Spleen (tissue), 11 donors: Measurements from ENCODE around the gene ADAMTSL1. TPM values are rescaled to one million over a fixed set of nuclear protein-coding genes. Genes with fewer than 3 reads are reported as not detected.

ENCODE experiments used
- DNase-seq: peaks from one replicate; pipeline ENCODE4 v3.0.0-alpha.2; 2020
- H3K27ac ChIP-seq, 8 donors: fragments of 200-600 bp; sonication (generic) in 7 of 8; 1 replicate in 4 of 8; 2 replicates in 4 of 8; pipeline versions ENCODE4 v1.5.0 to v1.8.0; 2016 to 2021; ENCODE audit warnings: inconsistent platforms in 4 of 8, mild to moderate bottlenecking in 4 of 8, moderate library complexity in 1 of 8
- H3K27me3 ChIP-seq, 7 donors: fragments of 200-600 bp; sonication (generic) in 6 of 7; replicated peaks in 1 of 7; 1 replicate in 4 of 7; 2 replicates in 3 of 7; pipeline versions ENCODE4 v1.5.0 to v1.8.0; 2016 to 2021; ENCODE audit warnings: inconsistent platforms in 3 of 7, mild to moderate bottlenecking in 1 of 7
- H3K36me3 ChIP-seq, 6 donors: fragments of 200-600 bp; sonication (generic) in 5 of 6; 1 replicate in 4 of 6; 2 replicates in 2 of 6; pipeline versions ENCODE4 v1.5.0 to v1.8.0; 2016 to 2021; ENCODE audit warnings: inconsistent platforms in 2 of 6
- H3K4me1 ChIP-seq, 6 donors: fragments of 200-600 bp; sonication (generic) in 5 of 6; 1 replicate in 3 of 6; 2 replicates in 3 of 6; pipeline versions ENCODE4 v1.5.0 to v1.8.0; 2016 to 2021; ENCODE audit warnings: inconsistent platforms in 3 of 6
- H3K4me3 ChIP-seq, 8 donors: fragments of 200-600 bp; sonication (generic) in 7 of 8; 1 replicate in 4 of 8; 2 replicates in 4 of 8; pipeline versions ENCODE4 v1.5.0 to v1.8.0; 2016 to 2021; ENCODE audit warnings: inconsistent platforms in 4 of 8, mild to moderate bottlenecking in 4 of 8, moderate library complexity in 2 of 8
- H3K9me3 ChIP-seq, 8 donors: fragments of 200-600 bp; sonication (generic) in 7 of 8; 1 replicate in 4 of 8; 2 replicates in 4 of 8; pipeline versions ENCODE4 v1.5.0 to v1.8.0; 2016 to 2021; ENCODE audit warnings: inconsistent platforms in 4 of 8
- CTCF ChIP-seq, 11 experiments: fragments of 200-600 bp in 7 of 11; fragments of 450-650 bp in 4 of 11; sonication (generic) in 4 of 11; IDR thresholded peaks in 8 of 11; conservative IDR thresholded peaks in 3 of 11; 1 replicate in 7 of 11; 2 replicates in 4 of 11; pipeline versions ENCODE4 v1.4.0 to v1.8.0; 2016 to 2021; ENCODE audit warnings: antibody characterized with exemption in 11 of 11, inconsistent platforms in 4 of 11, mild to moderate bottlenecking in 1 of 11
- POLR2A ChIP-seq, 3 donors: fragments of 450-650 bp; IDR thresholded peaks; one replicate each; pipeline ENCODE4 v1.5.1; 2017; ENCODE audit warnings: antibody characterized with exemption in 3 of 3, mild to moderate bottlenecking in 1 of 3
- POLR2AphosphoS5 ChIP-seq, 3 donors: sonication (generic); formaldehyde crosslinking; IDR thresholded peaks; one replicate each; pipeline ENCODE4 v1.5.1; 2017; ENCODE audit warnings: antibody characterized with exemption in 3 of 3
- WGBS, 5 donors: extraction: QIAGEN DNeasy Blood & Tissue Kit in 3 of 5; methylation state at CpG; one replicate each; pipeline versions ENCODE4 v1.1.5 to v1.1.7; 2013 to 2018; 5-methylcytosine and 5-hydroxymethylcytosine counted together
- intact Hi-C: fragments of 100-400 bp; cut with DNase I; formaldehyde crosslinking; loops from one replicate; pipeline ENCODE4 v1.15.0; 2023; ENCODE audit warnings: low total_unique reads
- polyA plus RNA-seq, 3 donors: library from polyadenylated mRNA; stranded (reverse); fragments of 200-250 nt; gene quantifications; one replicate each; pipeline ENCODE4 v1.2.1, GENCODE V29; 2013
- total RNA-seq, 7 donors: library from RNA; depleted of rRNA in 3 of 7; stranded (reverse); fragments of >200 nt in 3 of 7; fragmentation: NEBNext Ultra II Directional in 4 of 7; extraction: Animal tissue kit (Norgen Biotek cat#: 25700) in 4 of 7; gene quantifications; one replicate each; pipeline versions ENCODE4 v1.1.0 to v1.2.1, GENCODE V29; 2016 to 2021
- donor health status: healthy with polysubstance abuse.
- donor health status: DM: no; HTN: no; CAD: no; lungs with moderate emphysema.
- donor health status: DM: no; HTN: no; CAD: no.
- donor health status: Bipolar disorder and iron deficiency.
- donor health status: healthy.
- donor health status: DM: no; HTN: no; CAD: no.
- donor health status: DM: yes; HTN: yes; CAD: no.

Gene ADAMTSL1
- total and polyA plus RNA-seq, 10 donors, result 0.35 to 5.3 (median 2.2) TPM

DNA sequence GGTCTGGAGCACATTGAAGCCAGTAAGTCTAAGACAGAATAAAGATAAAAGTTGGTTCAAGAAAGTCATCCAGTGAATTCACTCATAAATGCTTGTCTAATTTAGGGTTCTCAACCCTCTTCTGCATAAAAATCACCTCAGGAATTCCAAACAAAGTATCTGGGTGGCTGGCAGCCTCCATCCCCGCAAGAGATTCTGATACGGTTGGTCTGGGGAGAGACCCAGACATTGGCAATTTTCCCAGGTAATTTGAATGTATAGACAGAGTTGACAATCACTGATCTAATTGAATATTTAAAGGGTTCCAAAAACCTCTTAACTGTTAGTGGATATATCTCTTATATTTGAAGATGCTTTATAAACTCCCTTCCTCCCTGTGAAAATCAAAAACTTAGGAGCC lies 14.9 kb downstream of the ADAMTSL1 start:
- no peak for DNase-seq
- no peaks in the 10 kb centered on the region for H3K4me1 ChIP-seq
- no peak for TF ChIP-seq POLR2AphosphoS5 (IDR thresholded peaks at IDR 0.05)
- no peak for TF ChIP-seq CTCF (IDR thresholded peaks at IDR 0.05 in 8 of 11, conservative IDR thresholded peaks at IDR 0.05 in 3 of 11)
- TF ChIP-seq POLR2A (IDR thresholded peaks at IDR 0.05), result no peak
- intact Hi-C loops, result no loop called here
- H3K27ac ChIP-seq, result no peak overlapping the region
- no peaks in the 10 kb centered on the region for H3K36me3 ChIP-seq
- no peaks in the 10 kb centered on the region for H3K9me3 ChIP-seq
- H3K27me3 ChIP-seq, result no peaks in the 10 kb centered on the region
- 79 to 98% (median 84%) methylated on average over 2 of the region's 2 CpGs for WGBS, 5 donors
- no peak overlapping the region for H3K4me3 ChIP-seq

DNA sequence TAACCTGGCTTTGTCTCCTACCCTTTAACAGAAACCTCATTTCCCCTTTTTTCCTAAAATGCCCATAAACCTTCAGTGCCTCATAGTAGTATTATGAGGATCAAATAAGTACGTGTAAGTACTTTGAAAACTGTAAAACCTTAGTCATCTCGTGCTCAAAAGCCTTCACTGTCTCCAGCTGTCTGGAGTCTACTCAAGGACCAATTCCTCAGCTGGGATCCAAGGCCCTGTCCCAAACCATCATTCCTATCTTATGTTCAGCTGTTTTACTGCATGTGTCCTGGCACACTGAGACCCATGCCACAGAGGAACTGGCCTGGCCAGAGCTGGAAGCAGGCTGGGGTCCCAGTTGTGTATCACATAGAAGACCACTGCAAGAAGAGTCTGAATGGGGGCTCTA lies 15.9 kb downstream of the ADAMTSL1 start:
- intact Hi-C loops, result no loop called here
- 62 to 91% (median 74%) methylated on average over 2 of the region's 2 CpGs for WGBS, 5 donors

GRCh38 chr9:18490641-18491370 lies 16.9 kb downstream of the ADAMTSL1 start:
- Histone ChIP-seq H3K27ac (no peak overlapping the region), H3K27me3 (no peaks in the 10 kb centered on the region), H3K9me3 (no peaks in the 10 kb centered on the region), H3K4me3 (no peak overlapping the region), H3K36me3 (no peaks in the 10 kb centered on the region), H3K4me1 (no peaks in the 10 kb centered on the region)
- intact Hi-C loops, result no loop called here
- WGBS, 5 donors, result 41 to 58% (median 56%) methylated on average over 7 of the region's 7 CpGs
- no peak for DNase-seq
- TF ChIP-seq CTCF (IDR thresholded peaks at IDR 0.05 in 8 of 11, conservative IDR thresholded peaks at IDR 0.05 in 3 of 11), result no peak

More for the DNA sequence above, 15.9 kb downstream of the ADAMTSL1 start:
- Histone ChIP-seq H3K9me3 (no peaks in the 10 kb centered on the region), H3K27me3 (no peaks in the 10 kb centered on the region), H3K4me3 (no peak overlapping the region), H3K36me3 (no peaks in the 10 kb centered on the region), H3K27ac (no peak overlapping the region), H3K4me1 (no peaks in the 10 kb centered on the region)
- no peak for DNase-seq
- no peak for TF ChIP-seq POLR2A (IDR thresholded peaks at IDR 0.05)
- no peak for TF ChIP-seq CTCF (IDR thresholded peaks at IDR 0.05 in 8 of 11, conservative IDR thresholded peaks at IDR 0.05 in 3 of 11)
- no peak for TF ChIP-seq POLR2AphosphoS5 (IDR thresholded peaks at IDR 0.05)

GRCh38 chr9:18492612-18493011 lies 18.7 kb downstream of the ADAMTSL1 start:
- H3K27me3 ChIP-seq, result no peaks in the 10 kb centered on the region
- no peak overlapping the region for H3K27ac ChIP-seq
- intact Hi-C loops, result no loop called here
- H3K4me3 ChIP-seq, result no peak overlapping the region
- no peak for DNase-seq
- TF ChIP-seq CTCF (IDR thresholded peaks at IDR 0.05 in 8 of 11, conservative IDR thresholded peaks at IDR 0.05 in 3 of 11), result no peak
- TF ChIP-seq POLR2AphosphoS5 (IDR thresholded peaks at IDR 0.05), result no peak
- TF ChIP-seq POLR2A (IDR thresholded peaks at IDR 0.05), result no peak
- H3K9me3 ChIP-seq, result no peaks in the 10 kb centered on the region
- no peaks in the 10 kb centered on the region for H3K36me3 ChIP-seq
- H3K4me1 ChIP-seq, result no peaks in the 10 kb centered on the region
